Heart left ventricle (tissue), 16 donors: ENCODE data around the gene PHACTR3. TPM values are rescaled to one million over a fixed set of nuclear protein-coding genes. Genes with fewer than 3 reads are reported as not detected.

Experiments
- ATAC-seq, 4 donors: fragments of 200-7000 bp; cut with Tn5 transposase; one replicate each; pipeline ENCODE4 v1.9.1; 2020 to 2022; ENCODE audit warnings: moderate library complexity in 4 of 4, mild to moderate bottlenecking in 3 of 4, moderate number of reproducible peaks in 1 of 4
- DNase-seq, 5 donors: peaks; one replicate each; pipeline ENCODE4 v3.0.0-alpha.2; 2020
- H3K27ac ChIP-seq, 12 donors: fragments of 200-600 bp; sonication (generic) in 4 of 12; one replicate each; pipeline versions ENCODE4 v1.5.0 to v1.8.0; 2016 to 2022; ENCODE audit warnings: mild to moderate bottlenecking in 2 of 12
- H3K27me3 ChIP-seq, 9 donors: fragments of 200-600 bp; sonication (generic) in 2 of 9; one replicate each; pipeline versions ENCODE4 v1.5.1 to v1.8.0; 2016 to 2022; ENCODE audit warnings: mild to moderate bottlenecking in 3 of 9
- H3K36me3 ChIP-seq, 9 donors: fragments of 200-600 bp; sonication (generic) in 2 of 9; one replicate each; pipeline versions ENCODE4 v1.5.0 to v1.8.0; 2018 to 2022; ENCODE audit warnings: mild to moderate bottlenecking in 2 of 9
- H3K4me1 ChIP-seq, 12 donors: fragments of 200-600 bp; sonication (generic) in 4 of 12; one replicate each; pipeline versions ENCODE4 v1.5.0 to v1.8.0; 2016 to 2022; ENCODE audit warnings: mild to moderate bottlenecking in 3 of 12
- H3K4me3 ChIP-seq, 12 donors: fragments of 200-600 bp; sonication (generic) in 4 of 12; one replicate each; pipeline versions ENCODE4 v1.5.0 to v1.8.0; 2017 to 2022; ENCODE audit warnings: mild to moderate bottlenecking in 9 of 12, moderate library complexity in 4 of 12
- H3K9me3 ChIP-seq, 12 donors: fragments of 200-600 bp; sonication (generic) in 4 of 12; one replicate each; pipeline versions ENCODE4 v1.5.0 to v1.8.0; 2016 to 2022; ENCODE audit warnings: mild to moderate bottlenecking in 1 of 12
- POLR2A ChIP-seq, 2 donors: fragments of 450-650 bp; IDR thresholded peaks; one replicate each; pipeline ENCODE4 v1.6.1; 2017; ENCODE audit warnings: antibody characterized with exemption in 2 of 2, mild to moderate bottlenecking in 2 of 2, moderate library complexity in 2 of 2
- WGBS, 4 donors: extraction: QIAGEN DNeasy Blood & Tissue Kit in 2 of 4; methylation state at CpG; one replicate each; pipeline versions ENCODE4 v1.1.5 to v1.1.7; 2013 to 2018; 5-methylcytosine and 5-hydroxymethylcytosine counted together
- intact Hi-C, 10 donors: fragments of 100-400 bp; cut with DNase I; formaldehyde crosslinking; loops; one replicate each; pipeline versions ENCODE4 v1.11.1 to v1.14.2; 2022
- polyA plus RNA-seq, 2 donors: library from polyadenylated mRNA; stranded (reverse); fragments of 200-250 nt; gene quantifications; one replicate each; pipeline ENCODE4 v1.2.3, GENCODE V29; 2013
- total RNA-seq, 9 donors: library from RNA; depleted of rRNA in 2 of 9; stranded (reverse); fragments of >200 nt in 2 of 9; fragmentation: NEBNext Ultra II Directional in 3 of 9; extraction: Animal tissue kit (Norgen Biotek cat#: 25700) in 3 of 9; gene quantifications; one replicate each; pipeline versions ENCODE4 v1.1.0 to v1.2.4, GENCODE V29; 2016 to 2023
- TF ChIP-seq, protein P1 (sequence below), 12 donors: fragments of 200-600 bp; sonication (generic) in 4 of 12; IDR thresholded peaks; one replicate each; pipeline versions ENCODE4 v1.5.0 to v1.8.0; 2018 to 2022; ENCODE audit warnings: antibody characterized with exemption in 12 of 12, mild to moderate bottlenecking in 5 of 12
- donor health status: ischemic (EF 13 %, LVEDD 7.1; RV severe dilation, severe dysfunction).
- donor health status: healthy with polysubstance abuse.
- donor health status: DM: no; HTN: yes; CAD: no.
- donor health status: DM: no; HTN: no; CAD: no.
- donor health status: ischemic (EF 25% LVEDD 6.9; RV normal size, moderate dysfunction).
- donor health status: ischemic (EF 25% LVEDD 5.7; RV mildly dilated, moderate dysfunction).
- donor health status: healthy.
- donor health status: DM: yes; HTN: yes; CAD: no.
- donor health status: ischemic (EF 35%, LVEDD 5.7; RV mildly dilated, moderate dysfunction).
- donor health status: nonischemic (EF 11% LVEDD 7.7; RV severe dilation, severe dysfunction).
- donor health status: DM: yes; HTN: yes; CAD: no.
- donor health status: PGD.
- donor health status: ischemic (EF 29% LVEDD 5.4; RV normal size, mild dysfunction).
- donor health status: nonischemic (EF 23%, LVEDD 6.1; RV moderate dilation, normal function).

PHACTR3 gene
- total and polyA plus RNA-seq, 11 donors, result 0.19 to 14.6 (median 3.5) TPM

- Histone ChIP-seq H3K4me3 (no peak overlapping the region), H3K27me3 (peaks cover 0 to 14% (median 0%) of the 10 kb centered on the region in 9 donors), H3K4me1 (peaks cover 0 to 18% (median under 1%) of the 10 kb centered on the region in 12 donors), H3K36me3 (no peaks in the 10 kb centered on the region), H3K9me3 (no peaks in the 10 kb centered on the region), H3K27ac (no peak overlapping the region)
- DNase-seq, result no peak
- WGBS, 4 donors, result 67 to 78% (median 72%) methylated on average over 7 to 8 of the region's 8 CpGs
- intact Hi-C loops, result no loop called here
- no peak for ATAC-seq
- TF ChIP-seq POLR2A (IDR thresholded peaks at IDR 0.05), result no peak
- TF ChIP-seq, protein P1, sequence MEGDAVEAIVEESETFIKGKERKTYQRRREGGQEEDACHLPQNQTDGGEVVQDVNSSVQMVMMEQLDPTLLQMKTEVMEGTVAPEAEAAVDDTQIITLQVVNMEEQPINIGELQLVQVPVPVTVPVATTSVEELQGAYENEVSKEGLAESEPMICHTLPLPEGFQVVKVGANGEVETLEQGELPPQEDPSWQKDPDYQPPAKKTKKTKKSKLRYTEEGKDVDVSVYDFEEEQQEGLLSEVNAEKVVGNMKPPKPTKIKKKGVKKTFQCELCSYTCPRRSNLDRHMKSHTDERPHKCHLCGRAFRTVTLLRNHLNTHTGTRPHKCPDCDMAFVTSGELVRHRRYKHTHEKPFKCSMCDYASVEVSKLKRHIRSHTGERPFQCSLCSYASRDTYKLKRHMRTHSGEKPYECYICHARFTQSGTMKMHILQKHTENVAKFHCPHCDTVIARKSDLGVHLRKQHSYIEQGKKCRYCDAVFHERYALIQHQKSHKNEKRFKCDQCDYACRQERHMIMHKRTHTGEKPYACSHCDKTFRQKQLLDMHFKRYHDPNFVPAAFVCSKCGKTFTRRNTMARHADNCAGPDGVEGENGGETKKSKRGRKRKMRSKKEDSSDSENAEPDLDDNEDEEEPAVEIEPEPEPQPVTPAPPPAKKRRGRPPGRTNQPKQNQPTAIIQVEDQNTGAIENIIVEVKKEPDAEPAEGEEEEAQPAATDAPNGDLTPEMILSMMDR (IDR thresholded peaks at IDR 0.05), result no peak
Observed at GRCh38 chr20:59745716-59746115, 141.4 kb downstream of the PHACTR3 start.

- Histone ChIP-seq H3K27me3 (peaks cover 0 to 18% (median 0%) of the 10 kb centered on the region in 9 donors), H3K36me3 (no peaks in the 10 kb centered on the region), H3K4me3 (no peak overlapping the region), H3K4me1 (peaks cover 0 to 23% (median 5%) of the 10 kb centered on the region in 12 donors), H3K27ac (no peak overlapping the region), H3K9me3 (no peaks in the 10 kb centered on the region)
- no peak for ATAC-seq
- 75 to 93% (median 89%) methylated on average over 4 of the region's 4 CpGs for WGBS, 4 donors
- intact Hi-C loops, result no loop called here
- DNase-seq, result no peak
- TF ChIP-seq, protein P1 (IDR thresholded peaks at IDR 0.05), result no peak
- no peak for TF ChIP-seq POLR2A (IDR thresholded peaks at IDR 0.05)
Observed at GRCh38 chr20:59746155-59746554, 141.8 kb downstream of the PHACTR3 start.

GRCh38 chr20:59747671-59748515 is 143.6 kb downstream of the PHACTR3 start:
- peaks cover 0 to 30% (median 0%) of the 10 kb centered on the region in 9 donors for H3K27me3 ChIP-seq
- H3K36me3 ChIP-seq, result no peaks in the 10 kb centered on the region
- ATAC-seq (no peak), DNase-seq (no peak)
- peaks cover 0 to 40% (median 15%) of the 10 kb centered on the region in 12 donors for H3K4me1 ChIP-seq
- intact Hi-C loops, result loop anchor here in 1 of 10 donors (2.0 kb wide), 1 partner anchor 149 kb away; no protein-coding TSS in a partner anchor
- H3K4me3 ChIP-seq, result no peak overlapping the region
- H3K27ac ChIP-seq, result no peak overlapping the region
- WGBS, 4 donors, result 68 to 80% (median 73%) methylated on average over 12 of the region's 12 CpGs
- no peak for TF ChIP-seq POLR2A (IDR thresholded peaks at IDR 0.05)
- TF ChIP-seq, protein P1 (IDR thresholded peaks at IDR 0.05), result no peak
- H3K9me3 ChIP-seq, result no peaks in the 10 kb centered on the region

DNA sequence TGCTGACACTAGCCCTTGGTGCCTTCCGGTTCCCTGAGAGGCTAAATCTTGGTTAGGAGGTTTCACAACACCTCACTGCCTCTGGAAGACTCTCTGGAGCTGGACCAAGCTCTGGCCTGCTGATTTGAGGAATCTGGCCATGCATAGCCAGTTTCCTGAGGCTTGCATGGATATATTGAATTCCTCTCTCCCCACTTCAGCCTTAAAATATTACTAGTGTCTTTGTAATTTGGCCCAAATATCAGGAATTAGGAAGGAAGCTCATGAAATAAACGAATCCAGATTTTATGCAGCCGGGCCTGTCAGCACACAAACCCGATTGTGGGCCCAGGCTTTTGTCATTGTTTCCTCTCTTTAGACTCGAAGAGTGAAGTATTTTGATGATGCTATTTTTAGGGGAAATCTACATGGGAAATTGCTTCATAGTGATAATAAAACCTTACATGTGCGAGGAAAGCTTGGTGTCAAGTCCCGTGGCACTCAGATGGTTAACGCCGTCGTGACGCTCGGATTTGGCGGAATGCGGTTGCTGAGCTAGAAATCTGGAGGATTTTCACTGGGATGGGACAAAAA is 144.4 kb downstream of the PHACTR3 start:
- Histone ChIP-seq H3K36me3 (no peaks in the 10 kb centered on the region), H3K4me3 (no peak overlapping the region), H3K27ac (peak overlapping the region in 4 of 12 donors; percentile 29 to 31 (median 29)), H3K4me1 (peaks cover 0 to 46% (median 19%) of the 10 kb centered on the region in 12 donors), H3K9me3 (no peaks in the 10 kb centered on the region), H3K27me3 (peaks cover 0 to 38% (median 4%) of the 10 kb centered on the region in 9 donors)
- ATAC-seq, result no peak
- peak in 1 of 5 donors; percentile 38 for DNase-seq
- TF ChIP-seq, protein P1 (IDR thresholded peaks at IDR 0.05), result no peak
- no peak for TF ChIP-seq POLR2A (IDR thresholded peaks at IDR 0.05)
- WGBS, 4 donors, result 56 to 71% (median 64%) methylated on average over 14 of the region's 14 CpGs
- intact Hi-C loops, result loop anchor here in 1 of 10 donors (2.0 kb wide), 1 partner anchor 150 kb away; no protein-coding TSS in a partner anchor
